ENCODE measurements around the gene CRKL. TPM values are rescaled to one million over a fixed set of nuclear protein-coding genes. Genes with fewer than 3 reads are reported as not detected.
A peak's percentile ranks its signal among the peaks of the same experiment; 100 is the strongest.

The CRKL gene
- total RNA-seq, 1 donor from 2014 or later: 102 TPM

GRCh38 chr22:20995329-20996030, 78.3 kb downstream of the CRKL start:
- DNase-seq (ENCODE audit: low read depth, low spot score): no peak
- H3K27ac Mint-ChIP-seq (ENCODE audit: unreplicated experiment): peak overlapping the region; percentile 50
- H3K4me1 Mint-ChIP-seq: peaks cover under 1% of the 10 kb centered on the region
- no peaks in the 10 kb centered on the region for H3K36me3 Mint-ChIP-seq (ENCODE audit: low read depth)
- no peaks in the 10 kb centered on the region for H3K27me3 Mint-ChIP-seq (ENCODE audit: low read depth)
- TF ChIP-seq, protein P1, sequence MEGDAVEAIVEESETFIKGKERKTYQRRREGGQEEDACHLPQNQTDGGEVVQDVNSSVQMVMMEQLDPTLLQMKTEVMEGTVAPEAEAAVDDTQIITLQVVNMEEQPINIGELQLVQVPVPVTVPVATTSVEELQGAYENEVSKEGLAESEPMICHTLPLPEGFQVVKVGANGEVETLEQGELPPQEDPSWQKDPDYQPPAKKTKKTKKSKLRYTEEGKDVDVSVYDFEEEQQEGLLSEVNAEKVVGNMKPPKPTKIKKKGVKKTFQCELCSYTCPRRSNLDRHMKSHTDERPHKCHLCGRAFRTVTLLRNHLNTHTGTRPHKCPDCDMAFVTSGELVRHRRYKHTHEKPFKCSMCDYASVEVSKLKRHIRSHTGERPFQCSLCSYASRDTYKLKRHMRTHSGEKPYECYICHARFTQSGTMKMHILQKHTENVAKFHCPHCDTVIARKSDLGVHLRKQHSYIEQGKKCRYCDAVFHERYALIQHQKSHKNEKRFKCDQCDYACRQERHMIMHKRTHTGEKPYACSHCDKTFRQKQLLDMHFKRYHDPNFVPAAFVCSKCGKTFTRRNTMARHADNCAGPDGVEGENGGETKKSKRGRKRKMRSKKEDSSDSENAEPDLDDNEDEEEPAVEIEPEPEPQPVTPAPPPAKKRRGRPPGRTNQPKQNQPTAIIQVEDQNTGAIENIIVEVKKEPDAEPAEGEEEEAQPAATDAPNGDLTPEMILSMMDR (conservative IDR thresholded peaks at IDR 0.05): no peak
- H3K4me3 Mint-ChIP-seq: peak overlapping the region; percentile 65
- H3K9me3 Mint-ChIP-seq: no peaks in the 10 kb centered on the region

GRCh38 chr22:20996031-20996410, 78.8 kb downstream of the CRKL start:
- H3K36me3 Mint-ChIP-seq (ENCODE audit: low read depth): no peaks in the 10 kb centered on the region
- DNase-seq (ENCODE audit: low read depth, low spot score): no peak

GRCh38 chr22:20996598-20997535, 79.7 kb downstream of the CRKL start:
- Mint-ChIP-seq H3K9me3 (no peaks in the 10 kb centered on the region), H3K4me3 (peak overlapping the region; percentile 77), H3K27ac (ENCODE audit: unreplicated experiment) (no peak overlapping the region), H3K27me3 (ENCODE audit: low read depth) (peaks cover 3% of the 10 kb centered on the region), H3K4me1 (peaks cover 13% of the 10 kb centered on the region), H3K36me3 (ENCODE audit: low read depth) (no peaks in the 10 kb centered on the region)
- DNase-seq (ENCODE audit: low read depth, low spot score): no peak
- TF ChIP-seq, protein P1 (conservative IDR thresholded peaks at IDR 0.05): no peak

More at GRCh38 chr22:20996031-20996410, 78.8 kb downstream of the CRKL start:
- no peaks in the 10 kb centered on the region for H3K9me3 Mint-ChIP-seq
- no peaks in the 10 kb centered on the region for H3K27me3 Mint-ChIP-seq (ENCODE audit: low read depth)
- TF ChIP-seq, protein P1 (conservative IDR thresholded peaks at IDR 0.05): no peak
- peak overlapping the region; percentile 77 for H3K4me3 Mint-ChIP-seq
- no peak overlapping the region for H3K27ac Mint-ChIP-seq (ENCODE audit: unreplicated experiment)
- H3K4me1 Mint-ChIP-seq: peaks cover 6% of the 10 kb centered on the region

- no peak overlapping the region for H3K27ac Mint-ChIP-seq (ENCODE audit: unreplicated experiment)
- TF ChIP-seq, protein P1 (conservative IDR thresholded peaks at IDR 0.05): no peak
Observed at GRCh38 chr22:20997536-20998257, 80.5 kb downstream of the CRKL start.

More at GRCh38 chr22:20997536-20998257, 80.5 kb downstream of the CRKL start:
- Mint-ChIP-seq H3K4me3 (peak overlapping the region; percentile 23), H3K4me1 (peaks cover 15% of the 10 kb centered on the region), H3K9me3 (no peaks in the 10 kb centered on the region), H3K27me3 (ENCODE audit: low read depth) (peaks cover 5% of the 10 kb centered on the region), H3K36me3 (ENCODE audit: low read depth) (no peaks in the 10 kb centered on the region)
- DNase-seq (ENCODE audit: low read depth, low spot score): no peak
